Measurements from ENCODE around the gene NPTN.

- TF ChIP-seq POLR2AphosphoS5 (IDR thresholded peaks at IDR 0.05; ENCODE audit: low read depth, low read length): no peak
- TF ChIP-seq TAF1 (IDR thresholded peaks at IDR 0.05; ENCODE audit: borderline replicate concordance, insufficient read depth, low read length): no peak
- no peak for TF ChIP-seq REST (IDR thresholded peaks at IDR 0.05; ENCODE audit: insufficient read depth in 1 of 2, low read depth in 2 of 2, low read length in 2 of 2)
Measured at GRCh38 chr15:73570355-73571032, 62.7 kb downstream of the NPTN start.
